Dermis microvascular lymphatic vessel endothelial cell (primary cell): ENCODE results near the gene CDC6. TPM values are rescaled to one million over a fixed set of nuclear protein-coding genes. Genes with fewer than 3 reads are reported as not detected.

ENCODE experiments used
- DNase-seq, 2 donors: peaks; one replicate each; pipeline versions ENCODE4 v3.0.0 to v3.0.0-alpha.2; 2010; ENCODE audit warnings: low read depth in 2 of 2
- total RNA-seq: library from RNA; depleted of rRNA; stranded (reverse); fragments of >200 nt; gene quantifications from 2 replicates; pipeline ENCODE4 v1.2.1, GENCODE V29; 2014

The CDC6 gene
- 8.1 and 15.3 TPM in 2 replicates for total RNA-seq

GRCh38 chr17:40287494-40288369 is at the start of gene CDC6:
CDC6 (plus strand) TSS chr17:40287879; CDS start chr17:40289421, 1,542 bp downstream.
- DNase-seq, result peak; percentile 98 to 99

- DNase-seq, result no peak
These were observed 46.3 kb upstream of the CDC6 start for GRCh38 chr17:40241252-40241834.

GRCh38 chr17:40242774-40243173 is 44.9 kb upstream of the CDC6 start:
- no peak for DNase-seq

GRCh38 chr17:40243761-40244160 is 43.9 kb upstream of the CDC6 start:
- DNase-seq, result no peak

GRCh38 chr17:40244255-40244654 is 43.4 kb upstream of the CDC6 start:
- no peak for DNase-seq

- no peak for DNase-seq
These were observed 39.7 kb upstream of the CDC6 start for GRCh38 chr17:40247926-40248495.

- no peak for DNase-seq
These were observed 39.2 kb upstream of the CDC6 start for GRCh38 chr17:40248507-40248906.

- DNase-seq, result peak; percentile 70 to 87
These were observed 36.1 kb upstream of the CDC6 start for GRCh38 chr17:40251576-40251975.

GRCh38 chr17:40253565-40253964 is 34.1 kb upstream of the CDC6 start:
- no peak for DNase-seq

GRCh38 chr17:40259505-40259904 is 28.2 kb upstream of the CDC6 start:
- DNase-seq, result no peak

- no peak for DNase-seq
These were observed 27.2 kb upstream of the CDC6 start for GRCh38 chr17:40260528-40260927.

GRCh38 chr17:40264458-40265185 is 23.1 kb upstream of the CDC6 start:
- DNase-seq, result no peak

GRCh38 chr17:40265337-40265736 is 22.3 kb upstream of the CDC6 start:
- no peak for DNase-seq

- no peak for DNase-seq
These were observed 20.8 kb upstream of the CDC6 start for GRCh38 chr17:40266882-40267281.

- DNase-seq, result no peak
These were observed 19.5 kb upstream of the CDC6 start for GRCh38 chr17:40268141-40268712.

GRCh38 chr17:40278414-40278813 is 9.3 kb upstream of the CDC6 start:
- DNase-seq, result no peak

GRCh38 chr17:40279402-40279801 is 8.3 kb upstream of the CDC6 start:
- DNase-seq, result no peak

- no peak for DNase-seq
These were observed 6.0 kb upstream of the CDC6 start for GRCh38 chr17:40281663-40282062.

- peak in 1 of 2 donors; percentile 50 for DNase-seq
These were observed 4.0 kb upstream of the CDC6 start for GRCh38 chr17:40283662-40284061.

GRCh38 chr17:40284085-40284713 is 3.5 kb upstream of the CDC6 start:
- DNase-seq, result peak in 1 of 2 donors; percentile 62

- DNase-seq, result no peak
These were observed 1.2 kb upstream of the CDC6 start for GRCh38 chr17:40286473-40286872.
